C4-2B (cell line): ENCODE data around the gene SLC6A8.
"Not testable (repeated sequence)": the region's sequence is repeated elsewhere in the genome, so short reads cannot be mapped to it uniquely, and the experiment has no call there.

Source experiments
- CTCF ChIP-seq: fragments of 450-650 bp; conservative IDR thresholded peaks from 2 replicates; pipeline ENCODE4 v1.5.1; 2017; ENCODE audit warnings: mild to moderate bottlenecking
- ZFX ChIP-seq: fragments of 450-650 bp; IDR thresholded peaks from 2 replicates; pipeline ENCODE4 v1.6.1; 2017

- not testable (repeated sequence) for TF ChIP-seq CTCF, ZFX
Measured at GRCh38 chrX:153705403-153706060, 17.8 kb downstream of the SLC6A8 start.
